Thoracic aorta (tissue), 2 donors: ENCODE measurements around the gene ARPC1B. TPM values are rescaled to one million over a fixed set of nuclear protein-coding genes. Genes with fewer than 3 reads are reported as not detected.

Source experiments
- ATAC-seq: fragments of 150-250 bp; one replicate; pipeline ENCODE4 v1.8.0; 2017; ENCODE audit warnings: low read depth; ENCODE audit not compliant: insufficient number of reproducible peaks, low FRiP score
- DNase-seq: peaks from one replicate; pipeline ENCODE4 v3.0.0-alpha.2; 2020; ENCODE audit warnings: low spot score
- H3K27ac ChIP-seq, 2 donors: fragments of 200-600 bp; sonication (generic); 1 replicate in 1 of 2; 2 replicates in 1 of 2; pipeline ENCODE4 v1.5.1; 2016; ENCODE audit warnings: mild to moderate bottlenecking in 2 of 2, moderate library complexity in 2 of 2
- H3K27me3 ChIP-seq: fragments of 200-600 bp; sonication (generic); replicated peaks from 2 replicates; pipeline ENCODE4 v1.6.0; 2016; ENCODE audit warnings: mild to moderate bottlenecking; ENCODE audit not compliant: insufficient read depth
- H3K36me3 ChIP-seq: fragments of 200-600 bp; sonication (generic); one replicate; pipeline ENCODE4 v1.5.1; 2016
- H3K4me1 ChIP-seq, 2 donors: fragments of 200-600 bp; sonication (generic); 1 replicate in 1 of 2; 2 replicates in 1 of 2; pipeline versions ENCODE4 v1.5.1 to v1.6.0; 2016; ENCODE audit warnings: low read depth in 2 of 2, mild to moderate bottlenecking in 1 of 2; ENCODE audit not compliant: control insufficient read depth in 1 of 2
- H3K4me3 ChIP-seq: fragments of 200-600 bp; sonication (generic); 2 replicates; pipeline ENCODE4 v1.5.1; 2016; ENCODE audit warnings: mild to moderate bottlenecking
- H3K9me3 ChIP-seq: fragments of 200-600 bp; sonication (generic); 2 replicates; pipeline ENCODE4 v1.5.1; 2016
- CTCF ChIP-seq: fragments of 200-600 bp; sonication (generic); IDR thresholded peaks from one replicate; pipeline ENCODE4 v1.5.1; 2019; ENCODE audit warnings: antibody characterized with exemption
- total RNA-seq, 2 donors: library from RNA; depleted of rRNA; stranded (reverse); fragments of >200 nt; gene quantifications; one replicate each; pipeline versions ENCODE4 v1.1.0 to v1.2.3, GENCODE V29; 2016

The ARPC1B gene
- total RNA-seq, 2 donors from 2014 or later = 266 to 350 TPM

- no peak for TF ChIP-seq CTCF
- ATAC-seq = no peak
- Histone ChIP-seq H3K9me3 (no peaks in the 10 kb centered on the region), H3K36me3 (peaks cover 58% of the 10 kb centered on the region), H3K4me1 (peaks cover 7 to 12% of the 10 kb centered on the region in 2 donors), H3K4me3 (no peak overlapping the region), H3K27me3 (no peaks in the 10 kb centered on the region), H3K27ac (no peak overlapping the region)
- DNase-seq = no peak
Observed at GRCh38 chr7:99397297-99397983, 22.9 kb downstream of the ARPC1B start.

GRCh38 chr7:99398891-99399445 is 24.4 kb downstream of the ARPC1B start:
- H3K27me3 ChIP-seq = no peaks in the 10 kb centered on the region
- DNase-seq = no peak
- no peaks in the 10 kb centered on the region for H3K9me3 ChIP-seq
- no peak for ATAC-seq
- no peak overlapping the region for H3K4me3 ChIP-seq
- TF ChIP-seq CTCF = no peak
- peaks cover 0 to under 1% of the 10 kb centered on the region in 2 donors for H3K4me1 ChIP-seq
- no peak overlapping the region for H3K27ac ChIP-seq
- peaks cover 59% of the 10 kb centered on the region for H3K36me3 ChIP-seq

- Histone ChIP-seq H3K27me3 (no peaks in the 10 kb centered on the region), H3K9me3 (no peaks in the 10 kb centered on the region), H3K4me3 (no peak overlapping the region), H3K27ac (no peak overlapping the region), H3K4me1 (no peaks in the 10 kb centered on the region), H3K36me3 (peaks cover 58% of the 10 kb centered on the region)
- ATAC-seq = no peak
- DNase-seq = no peak
- TF ChIP-seq CTCF = no peak
Observed at GRCh38 chr7:99399597-99399996, 25.1 kb downstream of the ARPC1B start.

- H3K4me1 ChIP-seq = peaks cover 15 to 20% of the 10 kb centered on the region in 2 donors
- H3K4me3 ChIP-seq = no peak overlapping the region
- no peaks in the 10 kb centered on the region for H3K27me3 ChIP-seq
- TF ChIP-seq CTCF = no peak
- no peaks in the 10 kb centered on the region for H3K9me3 ChIP-seq
- H3K36me3 ChIP-seq = peaks cover 42% of the 10 kb centered on the region
- DNase-seq (no peak), ATAC-seq (no peak)
- no peak overlapping the region for H3K27ac ChIP-seq
Observed at GRCh38 chr7:99402854-99403253, 28.3 kb downstream of the ARPC1B start.

- no peak for TF ChIP-seq CTCF
- Histone ChIP-seq H3K27ac (no peak overlapping the region), H3K36me3 (peaks cover 35% of the 10 kb centered on the region), H3K27me3 (no peaks in the 10 kb centered on the region), H3K4me3 (no peak overlapping the region), H3K4me1 (peaks cover 15 to 20% of the 10 kb centered on the region in 2 donors), H3K9me3 (no peaks in the 10 kb centered on the region)
- ATAC-seq = no peak
- DNase-seq = no peak
Observed at GRCh38 chr7:99403764-99404163, 29.2 kb downstream of the ARPC1B start.
